Bronchial epithelial cell (primary cell): Measurements from ENCODE around the gene DCHS1. TPM values are rescaled to one million over a fixed set of nuclear protein-coding genes. Genes with fewer than 3 reads are reported as not detected.

Experiments
- DNase-seq: peaks from one replicate; pipeline ENCODE4 v3.0.0-alpha.2; 2010; ENCODE audit warnings: low read depth
- FAIRE-seq: peaks from 2 replicates; lab custom pipeline; 2011; peaks lifted over from hg19 to GRCh38; lab: Jason Lieb, UNC
- H3K27me3 ChIP-seq: 2 replicates; pipeline ENCODE4 v1.5.1; 2011; ENCODE audit warnings: low read length; ENCODE audit not compliant: control insufficient read depth, insufficient read depth
- H3K36me3 ChIP-seq: 2 replicates; pipeline ENCODE4 v1.5.1; 2011; ENCODE audit warnings: low read length; ENCODE audit not compliant: control insufficient read depth, insufficient read depth
- H3K4me3 ChIP-seq: 2 replicates; pipeline ENCODE4 v1.5.1; 2011; ENCODE audit warnings: mild to moderate bottlenecking, low read depth, low read length, control low read depth
- CTCF ChIP-seq: IDR thresholded peaks from 2 replicates; pipeline ENCODE4 v1.5.1; 2011; ENCODE audit warnings: mild to moderate bottlenecking, moderate library complexity, low read length, control low read depth, inconsistent platforms; ENCODE audit not compliant: insufficient read depth, severe bottlenecking
- total RNA-seq: library from RNA; depleted of rRNA; stranded (reverse); fragments of >200 nt; gene quantifications from 2 replicates; pipeline ENCODE4 v1.2.1, GENCODE V29; 2014

The DCHS1 gene
- total RNA-seq, 1 donor from 2014 or later, result 0.26 TPM

GRCh38 chr11:6625832-6626420 is 29.7 kb downstream of the DCHS1 start:
- H3K36me3 ChIP-seq, result no peaks in the 10 kb centered on the region
- H3K4me3 ChIP-seq, result no peak overlapping the region
- no peak for DNase-seq
- no peak for TF ChIP-seq CTCF
- no peak for FAIRE-seq
- H3K27me3 ChIP-seq, result peaks cover 16% of the 10 kb centered on the region

- no peak for TF ChIP-seq CTCF
- no peak for DNase-seq
- no peak for FAIRE-seq
- Histone ChIP-seq H3K4me3 (no peak overlapping the region), H3K36me3 (no peaks in the 10 kb centered on the region), H3K27me3 (peaks cover 12% of the 10 kb centered on the region)
Observed at GRCh38 chr11:6625156-6625831, 30.3 kb downstream of the DCHS1 start.

GRCh38 chr11:6623391-6624363 is 31.9 kb downstream of the DCHS1 start:
- FAIRE-seq, result no peak
- H3K27me3 ChIP-seq, result peaks cover 4% of the 10 kb centered on the region
- H3K36me3 ChIP-seq, result no peaks in the 10 kb centered on the region
- no peak for DNase-seq
- no peak for TF ChIP-seq CTCF
- H3K4me3 ChIP-seq, result no peak overlapping the region

- FAIRE-seq (no peak), DNase-seq (no peak)
- H3K36me3 ChIP-seq, result no peaks in the 10 kb centered on the region
- TF ChIP-seq CTCF, result no peak
- H3K4me3 ChIP-seq, result no peak overlapping the region
- no peaks in the 10 kb centered on the region for H3K27me3 ChIP-seq
Observed at GRCh38 chr11:6622261-6623171, 33.1 kb downstream of the DCHS1 start.

GRCh38 chr11:6621711-6622211 is 33.8 kb downstream of the DCHS1 start:
- FAIRE-seq (no peak), DNase-seq (no peak)
- peaks cover 2% of the 10 kb centered on the region for H3K36me3 ChIP-seq
- no peak for TF ChIP-seq CTCF
- no peaks in the 10 kb centered on the region for H3K27me3 ChIP-seq
- no peak overlapping the region for H3K4me3 ChIP-seq
